Stimulated activated naive CD8-positive, alpha-beta T cell treated with anti-CD3 and anti-CD28 coated beads, Interleukin-15, Interleukin-2, amounts not matched to agents 100 ng/mL and 50 ng/mL, for 24 hours (primary cell): ENCODE results near the gene CFAP210.

Experiments used
- H3K27ac Mint-ChIP-seq: one replicate; pipeline ENCODE4 v1.8.0; 2021; ENCODE audit warnings: mild to moderate bottlenecking, mixed read lengths
- H3K27me3 Mint-ChIP-seq: one replicate; pipeline ENCODE4 v1.8.0; 2021; ENCODE audit warnings: mixed read lengths
- H3K36me3 Mint-ChIP-seq: one replicate; pipeline ENCODE4 v1.8.0; 2021; ENCODE audit warnings: low read depth, mixed read lengths
- H3K4me1 Mint-ChIP-seq: one replicate; pipeline ENCODE4 v1.8.0; 2021; ENCODE audit warnings: low read depth, mixed read lengths
- H3K4me3 Mint-ChIP-seq: one replicate; pipeline ENCODE4 v1.8.0; 2021; ENCODE audit warnings: mild to moderate bottlenecking, mixed read lengths
- H3K9me3 Mint-ChIP-seq: one replicate; pipeline ENCODE4 v1.8.0; 2021; ENCODE audit warnings: mixed read lengths

The CFAP210 gene

DNA sequence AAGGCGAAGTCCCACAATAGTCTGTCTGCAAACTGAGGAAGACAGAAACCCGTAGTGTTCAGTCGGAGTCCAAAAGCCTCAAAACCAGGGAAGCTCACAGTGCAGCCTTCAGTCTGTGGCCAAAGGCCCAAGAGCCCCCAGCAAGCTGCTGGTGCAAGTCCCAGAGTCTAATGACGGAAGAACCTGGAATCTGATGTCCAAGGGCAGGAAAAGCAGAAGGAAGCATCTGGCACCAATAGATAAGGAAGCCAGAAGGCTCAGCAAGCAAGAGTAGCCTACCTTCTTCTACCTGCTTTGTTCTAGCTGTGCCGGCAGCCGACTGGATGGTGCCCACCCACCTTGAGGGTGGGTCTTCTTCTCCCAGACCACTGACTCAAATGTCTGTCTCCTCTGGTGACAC is 21.8 kb downstream of the CFAP210 start:
- H3K4me3 Mint-ChIP-seq = no peak overlapping the region

GRCh38 chr2:169670937-169671336 is 23.3 kb downstream of the CFAP210 start:
- H3K4me1 Mint-ChIP-seq = no peaks in the 10 kb centered on the region
- peaks cover 9% of the 10 kb centered on the region for H3K27me3 Mint-ChIP-seq
- H3K4me3 Mint-ChIP-seq = no peak overlapping the region
- H3K9me3 Mint-ChIP-seq = no peaks in the 10 kb centered on the region
- H3K36me3 Mint-ChIP-seq = no peaks in the 10 kb centered on the region
- H3K27ac Mint-ChIP-seq = no peak overlapping the region

More for the DNA sequence above, 21.8 kb downstream of the CFAP210 start:
- no peaks in the 10 kb centered on the region for H3K4me1 Mint-ChIP-seq
- no peaks in the 10 kb centered on the region for H3K36me3 Mint-ChIP-seq
- peaks cover 9% of the 10 kb centered on the region for H3K27me3 Mint-ChIP-seq
- H3K27ac Mint-ChIP-seq = no peak overlapping the region
- no peaks in the 10 kb centered on the region for H3K9me3 Mint-ChIP-seq

DNA sequence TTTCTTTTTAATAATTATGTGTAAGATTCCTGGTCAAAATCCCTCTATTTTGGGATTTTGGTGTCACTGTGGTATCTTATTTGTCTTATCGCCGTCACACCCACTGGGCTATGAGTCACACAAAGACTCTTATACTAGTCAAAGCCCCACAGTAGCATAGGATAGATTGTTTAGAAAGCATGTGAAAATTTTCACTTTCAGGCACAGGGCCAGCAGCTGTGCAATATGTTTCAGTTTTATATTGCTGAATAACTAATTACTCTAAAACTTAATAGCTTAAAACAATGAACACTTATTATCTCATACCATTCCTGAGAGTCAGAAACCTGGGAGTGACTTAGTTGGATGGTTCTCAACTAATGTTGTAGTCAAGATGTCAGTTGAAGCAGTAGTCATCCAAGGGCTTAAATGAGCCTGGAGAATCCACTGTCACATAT is 24.0 kb downstream of the CFAP210 start:
- H3K9me3 Mint-ChIP-seq = no peaks in the 10 kb centered on the region
- no peak overlapping the region for H3K4me3 Mint-ChIP-seq
- no peaks in the 10 kb centered on the region for H3K36me3 Mint-ChIP-seq
- no peaks in the 10 kb centered on the region for H3K4me1 Mint-ChIP-seq
- peaks cover 9% of the 10 kb centered on the region for H3K27me3 Mint-ChIP-seq
- no peak overlapping the region for H3K27ac Mint-ChIP-seq

DNA sequence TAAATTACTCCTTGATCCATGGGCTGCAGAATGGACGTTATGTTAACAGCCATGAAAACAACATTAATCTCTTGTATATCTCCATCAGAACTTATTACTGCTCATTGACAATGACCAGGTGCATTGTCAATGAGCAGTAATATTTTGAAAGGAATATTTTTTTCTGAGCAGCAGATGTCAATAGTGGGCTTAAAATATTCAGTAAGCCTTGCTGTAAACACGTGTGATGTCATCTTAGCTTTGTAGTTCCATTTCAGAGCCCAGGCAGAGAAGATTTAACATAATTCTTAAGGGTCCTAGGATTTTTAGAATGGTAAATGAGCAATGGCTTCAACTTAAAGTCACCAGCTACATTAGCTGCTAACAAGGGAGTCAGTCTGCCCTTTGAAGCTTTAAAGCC is 26.6 kb downstream of the CFAP210 start:
- H3K9me3 Mint-ChIP-seq = no peaks in the 10 kb centered on the region
- no peaks in the 10 kb centered on the region for H3K4me1 Mint-ChIP-seq
- peaks cover under 1% of the 10 kb centered on the region for H3K27me3 Mint-ChIP-seq

GRCh38 chr2:169664978-169665930 is 29.0 kb downstream of the CFAP210 start:
- Mint-ChIP-seq H3K36me3 (no peaks in the 10 kb centered on the region), H3K27me3 (no peaks in the 10 kb centered on the region), H3K4me3 (no peak overlapping the region), H3K9me3 (no peaks in the 10 kb centered on the region), H3K27ac (no peak overlapping the region), H3K4me1 (peaks cover 3% of the 10 kb centered on the region)

More for the DNA sequence above, 26.6 kb downstream of the CFAP210 start:
- Mint-ChIP-seq H3K27ac (no peak overlapping the region), H3K4me3 (no peak overlapping the region), H3K36me3 (no peaks in the 10 kb centered on the region)

DNA sequence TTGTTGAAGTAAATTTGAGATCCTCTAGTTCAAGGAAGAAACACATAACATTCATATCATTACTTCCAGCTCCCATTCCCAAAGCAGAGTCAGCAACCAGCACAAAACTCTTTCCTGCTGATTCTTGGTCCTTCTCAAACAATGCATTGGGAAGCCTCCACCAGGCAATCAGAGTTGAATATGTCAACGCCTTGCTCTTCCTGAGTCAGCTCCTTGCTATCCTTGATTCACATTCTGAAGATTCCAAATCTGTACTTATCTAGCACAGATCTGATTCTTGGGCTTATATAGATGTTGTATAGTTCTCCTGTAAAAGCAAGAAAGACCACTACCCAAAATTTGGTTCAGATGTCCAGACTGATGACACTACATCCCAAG is 29.6 kb downstream of the CFAP210 start:
- Mint-ChIP-seq H3K4me3 (no peak overlapping the region), H3K36me3 (no peaks in the 10 kb centered on the region), H3K4me1 (peaks cover 5% of the 10 kb centered on the region)

DNA sequence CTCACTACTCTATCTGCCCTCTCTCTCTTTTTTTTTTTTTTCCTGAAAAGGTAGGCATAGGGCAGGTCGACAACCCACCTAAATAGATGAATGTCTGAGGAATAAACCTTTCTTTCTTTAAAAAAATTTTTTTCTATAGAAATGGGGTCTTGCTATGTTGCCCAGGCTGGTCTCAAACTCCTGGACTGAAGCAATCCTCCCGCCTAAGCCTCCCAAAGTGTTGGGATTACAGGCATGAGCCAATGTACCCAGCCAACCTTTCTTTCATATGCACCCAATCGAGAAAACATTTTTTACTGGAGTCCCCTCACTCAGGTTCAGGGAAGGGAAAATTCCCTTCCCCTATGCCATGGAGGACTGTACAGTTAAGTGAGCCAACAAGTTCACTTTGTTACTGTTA is 31.0 kb downstream of the CFAP210 start:
- H3K9me3 Mint-ChIP-seq = no peaks in the 10 kb centered on the region
- H3K4me1 Mint-ChIP-seq = peaks cover 10% of the 10 kb centered on the region
- H3K27ac Mint-ChIP-seq = no peak overlapping the region
- no peaks in the 10 kb centered on the region for H3K36me3 Mint-ChIP-seq
- no peaks in the 10 kb centered on the region for H3K27me3 Mint-ChIP-seq
- no peak overlapping the region for H3K4me3 Mint-ChIP-seq

More for the DNA sequence above, 29.6 kb downstream of the CFAP210 start:
- Mint-ChIP-seq H3K27ac (no peak overlapping the region), H3K9me3 (no peaks in the 10 kb centered on the region), H3K27me3 (no peaks in the 10 kb centered on the region)

DNA sequence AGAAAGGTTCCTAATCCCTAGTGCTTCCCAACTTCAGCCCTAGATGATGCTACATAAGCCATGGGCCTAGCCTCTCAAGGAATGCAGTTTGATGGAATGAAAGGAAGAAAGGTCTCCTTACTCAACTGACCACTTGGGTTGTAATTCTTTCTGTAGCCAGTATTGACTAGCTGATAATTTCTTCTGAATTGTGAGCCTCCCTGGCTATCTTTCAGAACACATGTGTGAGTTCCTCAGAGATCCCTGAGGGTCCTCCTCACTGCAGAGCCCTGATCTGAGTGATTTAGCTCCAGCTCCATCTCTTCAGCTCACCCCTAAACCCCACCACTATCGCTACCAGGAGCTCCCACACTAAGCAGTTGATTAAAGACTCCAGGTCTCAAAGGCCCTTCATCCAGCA is 31.5 kb downstream of the CFAP210 start:
- Mint-ChIP-seq H3K27ac (no peak overlapping the region), H3K36me3 (no peaks in the 10 kb centered on the region), H3K4me1 (peaks cover 10% of the 10 kb centered on the region), H3K4me3 (no peak overlapping the region), H3K9me3 (no peaks in the 10 kb centered on the region), H3K27me3 (no peaks in the 10 kb centered on the region)

GRCh38 chr2:169661265-169661664 is 32.9 kb downstream of the CFAP210 start:
- H3K27me3 Mint-ChIP-seq = peaks cover 2% of the 10 kb centered on the region
- no peaks in the 10 kb centered on the region for H3K9me3 Mint-ChIP-seq
- H3K4me3 Mint-ChIP-seq = no peak overlapping the region
- no peaks in the 10 kb centered on the region for H3K36me3 Mint-ChIP-seq
- H3K27ac Mint-ChIP-seq = no peak overlapping the region
- H3K4me1 Mint-ChIP-seq = peaks cover 10% of the 10 kb centered on the region

DNA sequence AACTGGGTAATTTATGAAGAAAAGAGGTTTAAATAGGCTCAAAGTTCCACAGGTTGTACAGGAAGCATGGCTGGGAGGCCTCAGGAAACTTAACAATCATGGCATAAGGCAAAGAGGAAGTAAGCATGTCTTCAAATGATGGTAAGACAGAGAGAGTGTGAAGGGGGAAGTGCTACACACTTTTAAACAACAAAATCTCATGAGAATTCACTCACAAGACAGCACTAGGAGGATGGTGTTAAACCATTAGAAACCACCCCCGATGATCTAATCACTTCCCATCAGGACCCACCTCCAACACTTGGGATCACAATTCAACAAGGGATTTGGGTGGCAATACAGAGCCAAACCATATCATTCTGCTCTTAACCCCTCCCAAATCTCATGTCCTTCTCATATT is 34.9 kb downstream of the CFAP210 start:
- Mint-ChIP-seq H3K27me3 (peaks cover 5% of the 10 kb centered on the region), H3K27ac (no peak overlapping the region), H3K4me1 (peaks cover 10% of the 10 kb centered on the region), H3K36me3 (no peaks in the 10 kb centered on the region), H3K9me3 (no peaks in the 10 kb centered on the region), H3K4me3 (no peak overlapping the region)

DNA sequence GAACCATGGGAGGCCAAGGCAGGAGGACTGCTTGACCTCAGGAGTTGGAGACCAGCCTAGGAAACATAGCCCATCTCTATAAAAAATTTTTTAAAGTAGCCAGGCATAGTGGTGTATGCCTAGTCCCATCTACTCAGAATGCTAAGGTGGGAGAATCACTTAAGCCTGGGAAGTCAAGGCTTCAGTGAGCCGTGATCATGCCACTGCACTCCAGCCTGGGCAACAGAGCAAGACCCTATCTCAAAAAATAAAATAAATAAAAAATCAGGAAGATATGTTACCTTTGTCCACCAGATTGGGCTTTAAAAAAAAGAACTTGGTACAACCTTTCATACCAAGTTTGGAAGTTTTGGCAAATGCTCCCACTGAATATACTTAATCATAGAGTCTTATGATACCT is 35.3 kb downstream of the CFAP210 start:
- no peaks in the 10 kb centered on the region for H3K36me3 Mint-ChIP-seq
- H3K27ac Mint-ChIP-seq = no peak overlapping the region
- H3K9me3 Mint-ChIP-seq = no peaks in the 10 kb centered on the region
- no peak overlapping the region for H3K4me3 Mint-ChIP-seq
- peaks cover 10% of the 10 kb centered on the region for H3K4me1 Mint-ChIP-seq
- H3K27me3 Mint-ChIP-seq = peaks cover 9% of the 10 kb centered on the region

- H3K27me3 Mint-ChIP-seq = peaks cover 16% of the 10 kb centered on the region
- no peaks in the 10 kb centered on the region for H3K9me3 Mint-ChIP-seq
- H3K36me3 Mint-ChIP-seq = no peaks in the 10 kb centered on the region
- no peak overlapping the region for H3K27ac Mint-ChIP-seq
- no peak overlapping the region for H3K4me3 Mint-ChIP-seq
- peaks cover 7% of the 10 kb centered on the region for H3K4me1 Mint-ChIP-seq
Observed at GRCh38 chr2:169656164-169656563, 38.0 kb downstream of the CFAP210 start.

DNA sequence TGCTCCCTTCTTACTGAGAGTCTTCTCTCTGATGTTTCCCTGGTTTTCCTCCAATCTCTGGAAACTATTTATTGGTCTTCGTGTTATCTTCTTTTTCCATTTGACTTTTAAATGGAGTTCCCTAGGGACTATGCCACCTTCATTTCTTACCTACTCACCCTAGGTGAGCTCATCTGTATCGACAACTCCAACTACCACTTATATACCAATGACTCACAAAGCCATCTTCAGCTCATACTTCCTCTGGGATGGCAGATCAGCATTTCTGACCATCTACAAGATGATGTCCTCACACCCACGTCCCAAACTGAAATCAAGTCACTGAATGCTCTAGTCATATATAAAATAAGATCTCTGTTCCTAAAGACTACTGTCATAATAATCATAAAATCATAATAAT is 40.6 kb downstream of the CFAP210 start:
- Mint-ChIP-seq H3K4me3 (no peak overlapping the region), H3K27me3 (peaks cover 21% of the 10 kb centered on the region), H3K4me1 (no peaks in the 10 kb centered on the region), H3K36me3 (no peaks in the 10 kb centered on the region), H3K9me3 (no peaks in the 10 kb centered on the region), H3K27ac (no peak overlapping the region)

- no peak overlapping the region for H3K4me3 Mint-ChIP-seq
- H3K27me3 Mint-ChIP-seq = peaks cover 20% of the 10 kb centered on the region
- no peaks in the 10 kb centered on the region for H3K36me3 Mint-ChIP-seq
- no peaks in the 10 kb centered on the region for H3K9me3 Mint-ChIP-seq
- H3K27ac Mint-ChIP-seq = no peak overlapping the region
- H3K4me1 Mint-ChIP-seq = peaks cover 3% of the 10 kb centered on the region
Observed at GRCh38 chr2:169649278-169649677, 44.9 kb downstream of the CFAP210 start.

GRCh38 chr2:169647496-169647895 is 46.7 kb downstream of the CFAP210 start:
- Mint-ChIP-seq H3K27me3 (peaks cover 13% of the 10 kb centered on the region), H3K9me3 (no peaks in the 10 kb centered on the region), H3K4me3 (no peak overlapping the region), H3K4me1 (peaks cover 3% of the 10 kb centered on the region), H3K36me3 (no peaks in the 10 kb centered on the region), H3K27ac (no peak overlapping the region)

DNA sequence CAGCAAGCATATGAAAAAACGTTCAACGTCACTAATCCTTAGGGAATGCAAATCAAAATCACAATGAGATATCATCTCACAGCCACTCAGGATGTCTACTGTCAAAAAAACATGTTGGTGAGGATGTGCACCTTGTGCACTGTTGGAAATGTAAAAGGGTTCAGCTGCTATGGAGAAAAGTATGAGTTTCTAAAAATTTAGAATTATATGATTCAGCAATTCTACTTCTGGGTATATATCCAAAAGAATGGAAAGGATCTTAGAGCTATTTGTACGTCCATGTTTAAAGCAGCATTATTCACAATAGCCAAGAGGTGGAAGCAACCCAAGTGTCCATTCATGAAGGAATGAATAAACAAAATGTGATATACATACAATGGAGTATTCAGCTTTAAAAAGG is 50.0 kb downstream of the CFAP210 start:
- H3K4me3 Mint-ChIP-seq = no peak overlapping the region
- no peaks in the 10 kb centered on the region for H3K9me3 Mint-ChIP-seq
- H3K36me3 Mint-ChIP-seq = peaks cover 12% of the 10 kb centered on the region
- no peak overlapping the region for H3K27ac Mint-ChIP-seq
- H3K4me1 Mint-ChIP-seq = peaks cover 3% of the 10 kb centered on the region
- H3K27me3 Mint-ChIP-seq = peaks cover 5% of the 10 kb centered on the region
